HepG2 (cell line): ENCODE results near the gene IFNLR1. TPM values are rescaled to one million over a fixed set of nuclear protein-coding genes. Genes with fewer than 3 reads are reported as not detected.

Source experiments
- ARID2 ChIP-seq: sonication (generic); formaldehyde crosslinking; IDR thresholded peaks from 2 replicates; pipeline ENCODE4 v1.8.1; 2022; ENCODE audit warnings: mild to moderate bottlenecking, missing genetic modification reagents, borderline replicate concordance
- ATF6 ChIP-seq: sonication (generic); formaldehyde crosslinking; conservative IDR thresholded peaks from 2 replicates; pipeline ENCODE4 v1.4.0; 2020; ENCODE audit warnings: missing genetic modification reagents
- CENPT ChIP-seq: sonication (generic); formaldehyde crosslinking; IDR thresholded peaks from 2 replicates; pipeline ENCODE4 v1.8.0; 2022; ENCODE audit warnings: low read depth, mild to moderate bottlenecking, moderate library complexity, missing genetic modification reagents
- CHD4 ChIP-seq: fragments of 200-600 bp; sonication (generic); IDR thresholded peaks from 2 replicates; pipeline ENCODE4 v1.7.0; 2017; ENCODE audit warnings: mild to moderate bottlenecking, low read length, borderline replicate concordance
- HMG20B ChIP-seq: conservative IDR thresholded peaks from 2 replicates; pipeline ENCODE4 v1.6.1; 2016; ENCODE audit warnings: missing genetic modification reagents, missing compliant biosample characterization
- HNF4A ChIP-seq: sonication (generic); formaldehyde crosslinking; IDR thresholded peaks from 2 replicates; pipeline ENCODE4 v1.4.0; 2020; ENCODE audit warnings: missing genetic modification reagents
- ISL2 ChIP-seq: sonication (generic); formaldehyde crosslinking; IDR thresholded peaks from 2 replicates; pipeline ENCODE4 v1.5.0; 2020; ENCODE audit warnings: missing genetic modification reagents
- KAT8 ChIP-seq: IDR thresholded peaks from 2 replicates; pipeline ENCODE4 v1.6.1; 2016; ENCODE audit warnings: missing genetic modification reagents, missing compliant biosample characterization
- KMT2A ChIP-seq: sonication (generic); formaldehyde crosslinking; IDR thresholded peaks from 2 replicates; pipeline ENCODE4 v1.4.0; 2020; ENCODE audit warnings: missing genetic modification reagents
- MIER2 ChIP-seq: IDR thresholded peaks from 2 replicates; pipeline ENCODE4 v1.6.1; 2016; ENCODE audit warnings: missing biosample characterization, missing genetic modification reagents
- NKX3-1 ChIP-seq: sonication (generic); formaldehyde crosslinking; IDR thresholded peaks from 2 replicates; pipeline ENCODE4 v1.5.0; 2020; ENCODE audit warnings: missing genetic modification reagents
- POGZ ChIP-seq: sonication (generic); formaldehyde crosslinking; IDR thresholded peaks from 2 replicates; pipeline ENCODE4 v1.4.0; 2020; ENCODE audit warnings: mild to moderate bottlenecking, missing genetic modification reagents
- ZKSCAN8 ChIP-seq: IDR thresholded peaks from 2 replicates; pipeline ENCODE4 v1.6.1; 2016; ENCODE audit warnings: borderline replicate concordance, missing genetic modification reagents, missing compliant biosample characterization
- ZMAT3 ChIP-seq: sonication (generic); formaldehyde crosslinking; conservative IDR thresholded peaks from 2 replicates; pipeline ENCODE4 v1.7.0; 2021; ENCODE audit warnings: missing genetic modification reagents
- ZNF160 ChIP-seq: sonication (generic); formaldehyde crosslinking; IDR thresholded peaks from 2 replicates; pipeline ENCODE4 v1.8.0; 2022; ENCODE audit warnings: mild to moderate bottlenecking, inconsistent platforms, missing genetic modification reagents
- ZNF263 ChIP-seq: sonication (generic); formaldehyde crosslinking; IDR thresholded peaks from 2 replicates; pipeline ENCODE4 v1.4.0; 2020; ENCODE audit warnings: missing genetic modification reagents
- ZNF569 ChIP-seq: sonication (generic); formaldehyde crosslinking; IDR thresholded peaks from 2 replicates; pipeline ENCODE4 v1.5.0; 2020; ENCODE audit warnings: mild to moderate bottlenecking, missing genetic modification reagents, moderate library complexity, borderline replicate concordance
- ZNF766 ChIP-seq: sonication (generic); formaldehyde crosslinking; IDR thresholded peaks from 2 replicates; pipeline ENCODE4 v1.5.0; 2020; ENCODE audit warnings: missing genetic modification reagents, borderline replicate concordance
- ZSCAN5A ChIP-seq: sonication (generic); formaldehyde crosslinking; IDR thresholded peaks from 2 replicates; pipeline ENCODE4 v1.8.0; 2022; ENCODE audit warnings: mild to moderate bottlenecking, missing genetic modification reagents, borderline replicate concordance
- polyA plus RNA-seq, 8 experiments: library from polyadenylated mRNA; depleted of rRNA in 3 of 8; stranded (reverse) in 7 of 8; unstranded in 1 of 8; fragments of >200 nt; fragmentation: Illumina TruSeq in 4 of 8; extraction: Trizol in 4 of 8; gene quantifications; 2 replicates each; pipeline versions ENCODE4 v1.2.1 to v1.2.3, GENCODE V29; 2011 to 2016; ENCODE audit warnings: low read depth in 4 of 8, missing spikeins in 1 of 8, mixed read lengths in 1 of 8; ENCODE audit not compliant: insufficient read depth in 1 of 8
- total RNA-seq, 5 experiments: library from RNA; depleted of rRNA; stranded (reverse); fragments of >200 nt; fragmentation: Illumina TruSeq; extraction: Trizol; gene quantifications; 2 replicates each; pipeline ENCODE4 v1.2.3, GENCODE V29; 2016; ENCODE audit warnings: low read depth in 1 of 5
- TF ChIP-seq, protein P1 (sequence below): sonication (generic); formaldehyde crosslinking; IDR thresholded peaks from 2 replicates; pipeline ENCODE4 v1.5.1; 2020; ENCODE audit warnings: missing genetic modification reagents, mild to moderate bottlenecking, borderline replicate concordance
- TF ChIP-seq, protein P2 (sequence below): sonication (generic); formaldehyde crosslinking; IDR thresholded peaks from 2 replicates; pipeline ENCODE4 v1.9.0; 2021; ENCODE audit warnings: missing genetic modification reagents, borderline replicate concordance
- TF ChIP-seq, protein P3 (sequence below): sonication (generic); formaldehyde crosslinking; IDR thresholded peaks from 2 replicates; pipeline ENCODE4 v1.8.0; 2022; ENCODE audit warnings: mild to moderate bottlenecking, missing genetic modification reagents, moderate library complexity

IFNLR1 gene
- total and polyA plus RNA-seq, 2 of the 13 experiments (the other 11 are each of a cell fraction or from before 2014, with no cell fraction given) = 3.8 to 8.5 TPM

- TF ChIP-seq HNF4A (peak; percentile 73), NKX3-1 (no peak), ARID2 (CRISPR knock-in tag) (no peak; the same call in 1 of the 2 replicates), KMT2A (CRISPR knock-in tag) (peak; percentile 37; the same call in 1 of the 2 replicates), ZNF766 (CRISPR knock-in tag) (no peak), POGZ (CRISPR knock-in tag) (no peak), HMG20B (CRISPR knock-in tag) (no peak), ZKSCAN8 (peak; percentile 37; the same call in 1 of the 2 replicates), ZMAT3 (CRISPR knock-in tag) (no peak), CHD4 (no peak), CENPT (CRISPR knock-in tag) (peak; percentile 46; the same call in 1 of the 2 replicates), MIER2 (CRISPR knock-in tag) (no peak), ZNF569 (CRISPR knock-in tag) (no peak), ZSCAN5A (no peak), ISL2 (CRISPR knock-in tag) (no peak), KAT8 (CRISPR knock-in tag) (peak; percentile 60; the same call in 1 of the 2 replicates), ZNF263 (CRISPR knock-in tag) (peak; percentile 100), ZNF160 (CRISPR knock-in tag) (0 out of 2 replicates have a peak, but pooled peaks have one; percentile 15), ATF6 (CRISPR knock-in tag) (no peak)
- TF ChIP-seq, protein P1, sequence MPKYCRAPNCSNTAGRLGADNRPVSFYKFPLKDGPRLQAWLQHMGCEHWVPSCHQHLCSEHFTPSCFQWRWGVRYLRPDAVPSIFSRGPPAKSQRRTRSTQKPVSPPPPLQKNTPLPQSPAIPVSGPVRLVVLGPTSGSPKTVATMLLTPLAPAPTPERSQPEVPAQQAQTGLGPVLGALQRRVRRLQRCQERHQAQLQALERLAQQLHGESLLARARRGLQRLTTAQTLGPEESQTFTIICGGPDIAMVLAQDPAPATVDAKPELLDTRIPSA = no peak
- TF ChIP-seq, protein P2, sequence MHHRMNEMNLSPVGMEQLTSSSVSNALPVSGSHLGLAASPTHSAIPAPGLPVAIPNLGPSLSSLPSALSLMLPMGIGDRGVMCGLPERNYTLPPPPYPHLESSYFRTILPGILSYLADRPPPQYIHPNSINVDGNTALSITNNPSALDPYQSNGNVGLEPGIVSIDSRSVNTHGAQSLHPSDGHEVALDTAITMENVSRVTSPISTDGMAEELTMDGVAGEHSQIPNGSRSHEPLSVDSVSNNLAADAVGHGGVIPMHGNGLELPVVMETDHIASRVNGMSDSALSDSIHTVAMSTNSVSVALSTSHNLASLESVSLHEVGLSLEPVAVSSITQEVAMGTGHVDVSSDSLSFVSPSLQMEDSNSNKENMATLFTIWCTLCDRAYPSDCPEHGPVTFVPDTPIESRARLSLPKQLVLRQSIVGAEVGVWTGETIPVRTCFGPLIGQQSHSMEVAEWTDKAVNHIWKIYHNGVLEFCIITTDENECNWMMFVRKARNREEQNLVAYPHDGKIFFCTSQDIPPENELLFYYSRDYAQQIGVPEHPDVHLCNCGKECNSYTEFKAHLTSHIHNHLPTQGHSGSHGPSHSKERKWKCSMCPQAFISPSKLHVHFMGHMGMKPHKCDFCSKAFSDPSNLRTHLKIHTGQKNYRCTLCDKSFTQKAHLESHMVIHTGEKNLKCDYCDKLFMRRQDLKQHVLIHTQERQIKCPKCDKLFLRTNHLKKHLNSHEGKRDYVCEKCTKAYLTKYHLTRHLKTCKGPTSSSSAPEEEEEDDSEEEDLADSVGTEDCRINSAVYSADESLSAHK (CRISPR knock-in tag) = no peak
- TF ChIP-seq, protein P3, sequence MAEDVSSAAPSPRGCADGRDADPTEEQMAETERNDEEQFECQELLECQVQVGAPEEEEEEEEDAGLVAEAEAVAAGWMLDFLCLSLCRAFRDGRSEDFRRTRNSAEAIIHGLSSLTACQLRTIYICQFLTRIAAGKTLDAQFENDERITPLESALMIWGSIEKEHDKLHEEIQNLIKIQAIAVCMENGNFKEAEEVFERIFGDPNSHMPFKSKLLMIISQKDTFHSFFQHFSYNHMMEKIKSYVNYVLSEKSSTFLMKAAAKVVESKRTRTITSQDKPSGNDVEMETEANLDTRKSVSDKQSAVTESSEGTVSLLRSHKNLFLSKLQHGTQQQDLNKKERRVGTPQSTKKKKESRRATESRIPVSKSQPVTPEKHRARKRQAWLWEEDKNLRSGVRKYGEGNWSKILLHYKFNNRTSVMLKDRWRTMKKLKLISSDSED (CRISPR knock-in tag) = no peak
Measured at GRCh38 chr1:24108334-24109165, 78.5 kb downstream of the IFNLR1 start (continued).
